HCT116 (cell line): ENCODE results near the gene SCRN1.

Experiments
- CTCF ChIP-seq, 3 experiments: fragments of 200-600 bp in 1 of 3; sonication (generic) in 1 of 3; IDR thresholded peaks in 2 of 3; conservative IDR thresholded peaks in 1 of 3; 2 replicates each; pipeline ENCODE4 v1.5.1; 2012 to 2017; ENCODE audit warnings: low read depth in 2 of 3, low read length in 2 of 3, antibody characterized with exemption in 1 of 3, borderline replicate concordance in 1 of 3, control low read depth in 1 of 3, mild to moderate bottlenecking in 1 of 3, mixed read lengths in 1 of 3, mixed run types in 1 of 3, moderate library complexity in 1 of 3; ENCODE audit not compliant: insufficient read depth in 1 of 3
- EGR1 ChIP-seq: IDR thresholded peaks from 2 replicates; pipeline ENCODE4 v1.6.1; 2012; ENCODE audit warnings: low read depth
- EZH2 ChIP-seq: fragments of 200-600 bp; sonication (generic); IDR thresholded peaks from 2 replicates; pipeline ENCODE4 v1.6.1; 2017; ENCODE audit warnings: antibody characterized with exemption, mixed run types
- EZH2phosphoT487 ChIP-seq: fragments of 200-600 bp; IDR thresholded peaks from 2 replicates; pipeline ENCODE4 v1.6.1; 2018; ENCODE audit warnings: antibody characterized with exemption, borderline replicate concordance
- POLR2A ChIP-seq: IDR thresholded peaks from 2 replicates; pipeline ENCODE4 v1.7.0; 2011; ENCODE audit warnings: borderline replicate concordance; ENCODE audit not compliant: insufficient read depth, insufficient read length; ENCODE audit errors: extremely low read depth
- POLR2AphosphoS5 ChIP-seq: IDR thresholded peaks from 2 replicates; pipeline ENCODE4 v1.6.1; 2011; ENCODE audit warnings: mild to moderate bottlenecking, low read depth, low read length, moderate library complexity
- RAD21 ChIP-seq: IDR thresholded peaks from 2 replicates; pipeline ENCODE4 v1.6.1; 2012; ENCODE audit warnings: low read depth, mild to moderate bottlenecking
- REST ChIP-seq: IDR thresholded peaks from 2 replicates; pipeline ENCODE4 v1.6.1; 2012; ENCODE audit warnings: low read depth
- SP1 ChIP-seq: IDR thresholded peaks from 2 replicates; pipeline ENCODE4 v1.6.1; 2012; ENCODE audit warnings: low read depth
- TCF7L2 ChIP-seq: IDR thresholded peaks from 2 replicates; pipeline ENCODE4 v1.7.0; 2011; ENCODE audit warnings: borderline replicate concordance, inconsistent platforms; ENCODE audit not compliant: insufficient read depth, insufficient read length; ENCODE audit errors: extremely low read depth

GRCh38 chr7:29957521-29958310 lies 31.9 kb downstream of the SCRN1 start:
- TF ChIP-seq CTCF (IDR thresholded peaks at IDR 0.05 in 2 of 3, conservative IDR thresholded peaks at IDR 0.05 in 1 of 3; ENCODE audit: borderline replicate concordance in 1 of 3, insufficient read depth in 1 of 3, low read depth in 2 of 3, low read length in 2 of 3) (no peak), POLR2AphosphoS5 (no peak), EZH2 (no peak), EZH2phosphoT487 (no peak), TCF7L2 (no peak), SP1 (no peak), RAD21 (no peak), EGR1 (no peak), REST (no peak), POLR2A (no peak)
